Non-pigmented ciliary epithelial cell (primary cell): ENCODE measurements around the gene ASB16.

Source experiments
- DNase-seq: peaks from one replicate; pipeline ENCODE4 v3.0.0-alpha.2; 2010; ENCODE audit warnings: low read depth

Gene ASB16

GRCh38 chr17:44210342-44211192, 40.1 kb downstream of the ASB16 start:
- DNase-seq = no peak

GRCh38 chr17:44211281-44212265, 41.1 kb downstream of the ASB16 start:
- DNase-seq = no peak

GRCh38 chr17:44212507-44213402, 42.3 kb downstream of the ASB16 start:
- DNase-seq = no peak

- DNase-seq = no peak
Observed at GRCh38 chr17:44213403-44214229, 43.1 kb downstream of the ASB16 start.

- DNase-seq = no peak
Observed at GRCh38 chr17:44214230-44214494, 43.7 kb downstream of the ASB16 start.

- no peak for DNase-seq
Observed at GRCh38 chr17:44214896-44215295, 44.4 kb downstream of the ASB16 start.

- no peak for DNase-seq
Observed at GRCh38 chr17:44216173-44216572, 45.7 kb downstream of the ASB16 start.

- no peak for DNase-seq
Observed at GRCh38 chr17:44216694-44217093, 46.2 kb downstream of the ASB16 start.

- no peak for DNase-seq
Observed at GRCh38 chr17:44217738-44218343, 47.3 kb downstream of the ASB16 start.

GRCh38 chr17:44218344-44219107, 48.0 kb downstream of the ASB16 start:
- no peak for DNase-seq

GRCh38 chr17:44219108-44219615, 48.7 kb downstream of the ASB16 start:
- no peak for DNase-seq

- no peak for DNase-seq
Observed at GRCh38 chr17:44219616-44220212, 49.2 kb downstream of the ASB16 start, which contains the start of gene UBTF. UBTF (minus strand) TSS chr17:44219675; CDS start chr17:44218229, 1,446 bp downstream.

GRCh38 chr17:44220213-44221083, 49.9 kb downstream of the ASB16 start:
- no peak for DNase-seq

- DNase-seq = no peak
Observed at GRCh38 chr17:44221084-44221861, 50.8 kb downstream of the ASB16 start.

- no peak for DNase-seq
Observed at GRCh38 chr17:44221862-44222111, 51.3 kb downstream of the ASB16 start.

GRCh38 chr17:44222112-44222869, 51.8 kb downstream of the ASB16 start:
- DNase-seq = no peak

- DNase-seq = no peak
Observed at GRCh38 chr17:44223541-44224071, 53.1 kb downstream of the ASB16 start.
